ENCODE results near the gene FCMR. TPM values are rescaled to one million over a fixed set of nuclear protein-coding genes. Genes with fewer than 3 reads are reported as not detected.

The FCMR gene
- total and polyA plus RNA-seq, 9 of the 15 experiments (the other 6 are each of a cell fraction or from before 2014, with no cell fraction given): 0.11 to 0.82 (median 0.20) TPM; not detected in 5

GRCh38 chr1:206944703-206945102 lies 23.0 kb upstream of the FCMR start (continued):
- TF ChIP-seq, protein P1, sequence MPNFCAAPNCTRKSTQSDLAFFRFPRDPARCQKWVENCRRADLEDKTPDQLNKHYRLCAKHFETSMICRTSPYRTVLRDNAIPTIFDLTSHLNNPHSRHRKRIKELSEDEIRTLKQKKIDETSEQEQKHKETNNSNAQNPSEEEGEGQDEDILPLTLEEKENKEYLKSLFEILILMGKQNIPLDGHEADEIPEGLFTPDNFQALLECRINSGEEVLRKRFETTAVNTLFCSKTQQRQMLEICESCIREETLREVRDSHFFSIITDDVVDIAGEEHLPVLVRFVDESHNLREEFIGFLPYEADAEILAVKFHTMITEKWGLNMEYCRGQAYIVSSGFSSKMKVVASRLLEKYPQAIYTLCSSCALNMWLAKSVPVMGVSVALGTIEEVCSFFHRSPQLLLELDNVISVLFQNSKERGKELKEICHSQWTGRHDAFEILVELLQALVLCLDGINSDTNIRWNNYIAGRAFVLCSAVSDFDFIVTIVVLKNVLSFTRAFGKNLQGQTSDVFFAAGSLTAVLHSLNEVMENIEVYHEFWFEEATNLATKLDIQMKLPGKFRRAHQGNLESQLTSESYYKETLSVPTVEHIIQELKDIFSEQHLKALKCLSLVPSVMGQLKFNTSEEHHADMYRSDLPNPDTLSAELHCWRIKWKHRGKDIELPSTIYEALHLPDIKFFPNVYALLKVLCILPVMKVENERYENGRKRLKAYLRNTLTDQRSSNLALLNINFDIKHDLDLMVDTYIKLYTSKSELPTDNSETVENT (CRISPR knock-in tag; IDR thresholded peaks at IDR 0.05): no peak
- TF ChIP-seq ZNF551 (CRISPR knock-in tag; IDR thresholded peaks at IDR 0.05) (no peak), HMBOX1 (IDR thresholded peaks at IDR 0.05) (peak; percentile 29; the same call in 1 of the 2 replicates), CREM (IDR thresholded peaks at IDR 0.05; ENCODE audit: low read depth) (0 out of 2 replicates have a peak, but pooled peaks have one; percentile 10), PREB (CRISPR knock-in tag; IDR thresholded peaks at IDR 0.05) (no peak), YY1 (IDR thresholded peaks at IDR 0.05; ENCODE audit: borderline replicate concordance in 1 of 3, control insufficient read depth in 1 of 3, extremely low read depth in 1 of 3, insufficient read depth in 3 of 3, insufficient read length in 1 of 3, insufficient replicate concordance in 2 of 3, low read depth in 1 of 3, low read length in 2 of 3) (peak in 1 of 3 experiments; percentile 65)

All from K562 (cell line).